ENCODE measurements around the gene DPP4. TPM values are rescaled to one million over a fixed set of nuclear protein-coding genes. Genes with fewer than 3 reads are reported as not detected.
A peak's percentile ranks its signal among the peaks of the same experiment; 100 is the strongest.

DPP4 gene
- polyA plus RNA-seq, 6 donors from 2014 or later, result 0.05 to 1.3 (median 0.51) TPM

GRCh38 chr2:161997916-161998471 lies 76.0 kb downstream of the DPP4 start:
- Mint-ChIP-seq H3K4me1 (peaks cover 3 to 4% (median 3%) of the 10 kb centered on the region in 3 donors), H3K36me3 (no peaks in the 10 kb centered on the region), H3K27ac (no peak overlapping the region), H3K4me3 (no peak overlapping the region), H3K9me3 (no peaks in the 10 kb centered on the region), H3K27me3 (peaks cover 8 to 16% (median 11%) of the 10 kb centered on the region in 3 donors)
- DNase-seq (no peak), ATAC-seq (ENCODE audit: low read depth in 2 of 2) (no peak)

- H3K36me3 Mint-ChIP-seq, result no peaks in the 10 kb centered on the region
Measured at GRCh38 chr2:161995553-161996016, 78.4 kb downstream of the DPP4 start.

GRCh38 chr2:161994761-161995520 lies 79.1 kb downstream of the DPP4 start:
- no peaks in the 10 kb centered on the region for H3K9me3 Mint-ChIP-seq
- no peak for DNase-seq

More at GRCh38 chr2:161995553-161996016, 78.4 kb downstream of the DPP4 start:
- Mint-ChIP-seq H3K4me1 (peaks cover 9% of the 10 kb centered on the region in 3 donors), H3K9me3 (no peaks in the 10 kb centered on the region), H3K4me3 (no peak overlapping the region), H3K27me3 (peaks cover 6 to 19% (median 10%) of the 10 kb centered on the region in 3 donors), H3K27ac (no peak overlapping the region)
- ATAC-seq (ENCODE audit: low read depth in 2 of 2) (no peak), DNase-seq (no peak)

GRCh38 chr2:161992531-161992930 lies 81.5 kb downstream of the DPP4 start:
- H3K36me3 Mint-ChIP-seq, result no peaks in the 10 kb centered on the region
- H3K4me1 Mint-ChIP-seq, result peaks cover 9% of the 10 kb centered on the region in 3 donors
- peak overlapping the region in 2 of 8 donors; percentile 2 to 36 for H3K4me3 Mint-ChIP-seq
- peaks cover 0 to 10% (median 8%) of the 10 kb centered on the region in 3 donors for H3K27me3 Mint-ChIP-seq
- DNase-seq (no peak), ATAC-seq (ENCODE audit: low read depth in 2 of 2) (no peak)
- peak overlapping the region in 1 of 6 donors; percentile 67 for H3K27ac Mint-ChIP-seq
- H3K9me3 Mint-ChIP-seq, result no peaks in the 10 kb centered on the region

More at GRCh38 chr2:161994761-161995520, 79.1 kb downstream of the DPP4 start:
- Mint-ChIP-seq H3K27me3 (peaks cover 6 to 19% (median 10%) of the 10 kb centered on the region in 3 donors), H3K4me1 (peaks cover 9% of the 10 kb centered on the region in 3 donors), H3K36me3 (no peaks in the 10 kb centered on the region), H3K27ac (no peak overlapping the region), H3K4me3 (no peak overlapping the region)
- ATAC-seq (ENCODE audit: low read depth in 2 of 2), result no peak

GRCh38 chr2:161991991-161992390 lies 82.0 kb downstream of the DPP4 start:
- no peak for ATAC-seq (ENCODE audit: low read depth in 2 of 2)
- Mint-ChIP-seq H3K9me3 (no peaks in the 10 kb centered on the region), H3K27ac (no peak overlapping the region), H3K4me3 (no peak overlapping the region), H3K4me1 (peaks cover 9% of the 10 kb centered on the region in 3 donors), H3K27me3 (peaks cover 0 to 10% (median 8%) of the 10 kb centered on the region in 3 donors), H3K36me3 (no peaks in the 10 kb centered on the region)
- DNase-seq, result no peak

- ATAC-seq (ENCODE audit: low read depth in 2 of 2), result no peak
- no peak for DNase-seq
- no peaks in the 10 kb centered on the region for H3K9me3 Mint-ChIP-seq
- peaks cover 9% of the 10 kb centered on the region in 3 donors for H3K4me1 Mint-ChIP-seq
- H3K27ac Mint-ChIP-seq, result no peak overlapping the region
- no peaks in the 10 kb centered on the region for H3K36me3 Mint-ChIP-seq
- no peak overlapping the region for H3K4me3 Mint-ChIP-seq
- H3K27me3 Mint-ChIP-seq, result peaks cover 0 to 10% (median 8%) of the 10 kb centered on the region in 3 donors
Measured at GRCh38 chr2:161990741-161991140, 83.3 kb downstream of the DPP4 start.

- H3K27me3 Mint-ChIP-seq, result peaks cover 0 to 10% (median 8%) of the 10 kb centered on the region in 3 donors
- peaks cover 9% of the 10 kb centered on the region in 3 donors for H3K4me1 Mint-ChIP-seq
- ATAC-seq (ENCODE audit: low read depth in 2 of 2), result no peak
- H3K36me3 Mint-ChIP-seq, result no peaks in the 10 kb centered on the region
- H3K9me3 Mint-ChIP-seq, result no peaks in the 10 kb centered on the region
- DNase-seq, result no peak
- H3K4me3 Mint-ChIP-seq, result no peak overlapping the region
- H3K27ac Mint-ChIP-seq, result no peak overlapping the region
Measured at GRCh38 chr2:161990036-161990435, 84.0 kb downstream of the DPP4 start.

- Mint-ChIP-seq H3K4me3 (no peak overlapping the region), H3K4me1 (peaks cover 9% of the 10 kb centered on the region in 3 donors), H3K36me3 (no peaks in the 10 kb centered on the region), H3K27me3 (peaks cover 0 to 10% (median 8%) of the 10 kb centered on the region in 3 donors), H3K27ac (no peak overlapping the region), H3K9me3 (no peaks in the 10 kb centered on the region)
- ATAC-seq (ENCODE audit: low read depth in 2 of 2) (no peak), DNase-seq (no peak)
Measured at GRCh38 chr2:161988589-161988988, 85.4 kb downstream of the DPP4 start.

- no peak for ATAC-seq (ENCODE audit: low read depth in 2 of 2)
Measured at GRCh38 chr2:161987311-161987710, 86.7 kb downstream of the DPP4 start.

GRCh38 chr2:161983866-161984265 lies 90.1 kb downstream of the DPP4 start:
- peaks cover 0 to 5% (median 0%) of the 10 kb centered on the region in 3 donors for H3K27me3 Mint-ChIP-seq
- DNase-seq (no peak), ATAC-seq (ENCODE audit: low read depth in 2 of 2) (no peak)
- H3K36me3 Mint-ChIP-seq, result no peaks in the 10 kb centered on the region
- no peak overlapping the region for H3K27ac Mint-ChIP-seq
- no peak overlapping the region for H3K4me3 Mint-ChIP-seq
- no peaks in the 10 kb centered on the region for H3K4me1 Mint-ChIP-seq
- H3K9me3 Mint-ChIP-seq, result no peaks in the 10 kb centered on the region

More at GRCh38 chr2:161987311-161987710, 86.7 kb downstream of the DPP4 start:
- no peak overlapping the region for H3K27ac Mint-ChIP-seq
- no peaks in the 10 kb centered on the region for H3K9me3 Mint-ChIP-seq
- no peaks in the 10 kb centered on the region for H3K36me3 Mint-ChIP-seq
- no peak for DNase-seq
- no peaks in the 10 kb centered on the region for H3K27me3 Mint-ChIP-seq
- H3K4me1 Mint-ChIP-seq, result peaks cover 0 to under 1% (median 0%) of the 10 kb centered on the region in 3 donors
- H3K4me3 Mint-ChIP-seq, result no peak overlapping the region

GRCh38 chr2:161983331-161983651 lies 90.7 kb downstream of the DPP4 start:
- Mint-ChIP-seq H3K4me1 (no peaks in the 10 kb centered on the region), H3K27ac (no peak overlapping the region), H3K36me3 (no peaks in the 10 kb centered on the region), H3K4me3 (no peak overlapping the region), H3K9me3 (no peaks in the 10 kb centered on the region), H3K27me3 (peaks cover 0 to 5% (median 0%) of the 10 kb centered on the region in 3 donors)
- DNase-seq, result no peak
- ATAC-seq (ENCODE audit: low read depth in 2 of 2), result no peak

GRCh38 chr2:161982548-161983330 lies 91.3 kb downstream of the DPP4 start:
- Mint-ChIP-seq H3K36me3 (no peaks in the 10 kb centered on the region), H3K4me3 (no peak overlapping the region), H3K27ac (no peak overlapping the region), H3K27me3 (peaks cover 0 to 5% (median 0%) of the 10 kb centered on the region in 3 donors), H3K4me1 (no peaks in the 10 kb centered on the region), H3K9me3 (no peaks in the 10 kb centered on the region)
- no peak for DNase-seq
- ATAC-seq (ENCODE audit: low read depth in 2 of 2), result no peak

GRCh38 chr2:161981679-161982250 lies 92.2 kb downstream of the DPP4 start:
- Mint-ChIP-seq H3K27me3 (peaks cover 0 to 5% (median 0%) of the 10 kb centered on the region in 3 donors), H3K4me1 (no peaks in the 10 kb centered on the region)
- no peak for ATAC-seq (ENCODE audit: low read depth in 2 of 2)

More at GRCh38 chr2:161981679-161982250, 92.2 kb downstream of the DPP4 start:
- H3K9me3 Mint-ChIP-seq, result no peaks in the 10 kb centered on the region
- peak overlapping the region in 1 of 6 donors; percentile 17 for H3K27ac Mint-ChIP-seq
- no peak for DNase-seq
- no peaks in the 10 kb centered on the region for H3K36me3 Mint-ChIP-seq
- no peak overlapping the region for H3K4me3 Mint-ChIP-seq

Data from naive B cell (primary cell).